ENCODE data around the gene PHC3. TPM values are rescaled to one million over a fixed set of nuclear protein-coding genes. Genes with fewer than 3 reads are reported as not detected.
A peak's percentile ranks its signal among the peaks of the same experiment; 100 is the strongest.
"Not testable (repeated sequence)": the region's sequence is repeated elsewhere in the genome, so short reads cannot be mapped to it uniquely, and the experiment has no call there.

Gene PHC3
- total RNA-seq, 2 donors from 2014 or later: 53.2 to 77.6 TPM

DNA sequence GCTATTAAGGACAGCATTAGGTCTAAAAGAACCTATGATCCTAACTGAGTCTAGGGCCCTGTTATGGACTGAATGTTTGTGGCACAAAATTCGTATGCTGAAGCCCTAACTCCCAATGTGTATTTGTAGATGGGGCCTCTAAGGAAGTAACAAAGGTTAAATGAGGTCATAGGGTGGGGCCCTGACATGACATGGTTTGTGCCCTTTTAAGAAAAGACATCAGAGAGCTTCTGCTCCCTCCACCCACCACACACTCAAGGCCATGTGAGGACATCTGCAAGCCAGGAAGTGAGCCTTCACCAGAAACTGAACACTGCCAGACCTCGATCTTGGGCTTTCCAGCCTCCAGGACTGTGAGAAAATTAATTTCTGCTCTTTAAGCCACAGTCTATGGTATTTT, 49.2 kb downstream of the PHC3 start:
- peaks cover 22 to 26% of the 10 kb centered on the region in 2 donors for H3K4me1 Mint-ChIP-seq (ENCODE audit: low read depth in 2 of 2)
- no peaks in the 10 kb centered on the region for H3K27me3 Mint-ChIP-seq
- no peak overlapping the region for H3K27ac Mint-ChIP-seq
- H3K9me3 Mint-ChIP-seq: no peaks in the 10 kb centered on the region
- H3K36me3 Mint-ChIP-seq: peaks cover 35% of the 10 kb centered on the region
- no peak overlapping the region for H3K4me3 Mint-ChIP-seq
- DNase-seq (ENCODE audit: low spot score): no peak
- ATAC-seq: peak in 1 of 2 donors; percentile 48

DNA sequence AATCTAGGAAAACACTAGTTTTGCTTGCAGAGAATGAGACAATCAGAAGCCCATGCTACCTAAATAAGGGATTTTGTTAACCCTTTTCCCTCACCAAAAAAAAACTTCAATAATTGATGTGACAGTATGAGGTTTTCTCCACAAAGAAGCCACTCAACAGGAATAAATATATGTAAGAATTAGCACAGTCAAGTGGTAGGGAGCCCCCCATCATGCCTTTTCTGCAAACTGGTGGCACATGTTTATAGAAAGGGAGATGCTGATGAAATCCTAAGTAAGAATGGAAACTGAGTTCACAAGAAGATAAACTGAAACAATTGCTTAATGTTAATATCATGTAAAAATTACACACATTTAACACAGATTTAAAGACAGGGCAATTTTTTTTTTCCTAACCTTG, 51.0 kb downstream of the PHC3 start:
- H3K4me3 Mint-ChIP-seq: no peak overlapping the region
- no peaks in the 10 kb centered on the region for H3K9me3 Mint-ChIP-seq
- H3K27me3 Mint-ChIP-seq: no peaks in the 10 kb centered on the region
- H3K4me1 Mint-ChIP-seq (ENCODE audit: low read depth in 2 of 2): peaks cover 17 to 18% of the 10 kb centered on the region in 2 donors
- no peak for ATAC-seq
- H3K27ac Mint-ChIP-seq: no peak overlapping the region
- peaks cover 28% of the 10 kb centered on the region for H3K36me3 Mint-ChIP-seq
- no peak for DNase-seq (ENCODE audit: low spot score)

DNA sequence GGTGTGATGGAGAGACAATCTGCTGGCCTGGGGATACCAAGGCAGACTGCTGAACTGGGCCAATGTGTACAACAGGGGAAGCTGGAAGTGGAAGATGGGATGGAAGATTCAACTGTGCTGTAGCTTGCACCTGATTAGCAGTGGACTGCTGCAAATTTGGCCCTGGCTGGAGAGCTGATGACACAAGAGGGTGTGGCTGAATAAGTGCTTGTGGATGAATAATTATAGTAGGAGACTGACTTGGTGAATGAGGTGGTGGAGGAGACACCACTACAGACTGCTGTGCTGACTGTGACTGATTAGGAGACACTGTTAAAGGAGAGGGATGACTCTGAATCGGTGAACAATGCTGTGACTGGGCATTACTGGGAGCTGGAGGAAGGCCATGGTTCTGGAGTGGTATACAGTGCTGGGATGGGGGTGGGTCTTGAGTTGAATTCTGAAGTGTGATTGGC, 52.5 kb downstream of the PHC3 start:
- Mint-ChIP-seq H3K27me3 (no peaks in the 10 kb centered on the region), H3K27ac (peak overlapping the region; percentile 13 to 38), H3K9me3 (no peaks in the 10 kb centered on the region), H3K4me3 (peak overlapping the region; percentile 29), H3K36me3 (peaks cover 19% of the 10 kb centered on the region), H3K4me1 (ENCODE audit: low read depth in 2 of 2) (peaks cover 16 to 17% of the 10 kb centered on the region in 2 donors)
- no peak for DNase-seq (ENCODE audit: low spot score)
- ATAC-seq: peak; percentile 59 to 85

DNA sequence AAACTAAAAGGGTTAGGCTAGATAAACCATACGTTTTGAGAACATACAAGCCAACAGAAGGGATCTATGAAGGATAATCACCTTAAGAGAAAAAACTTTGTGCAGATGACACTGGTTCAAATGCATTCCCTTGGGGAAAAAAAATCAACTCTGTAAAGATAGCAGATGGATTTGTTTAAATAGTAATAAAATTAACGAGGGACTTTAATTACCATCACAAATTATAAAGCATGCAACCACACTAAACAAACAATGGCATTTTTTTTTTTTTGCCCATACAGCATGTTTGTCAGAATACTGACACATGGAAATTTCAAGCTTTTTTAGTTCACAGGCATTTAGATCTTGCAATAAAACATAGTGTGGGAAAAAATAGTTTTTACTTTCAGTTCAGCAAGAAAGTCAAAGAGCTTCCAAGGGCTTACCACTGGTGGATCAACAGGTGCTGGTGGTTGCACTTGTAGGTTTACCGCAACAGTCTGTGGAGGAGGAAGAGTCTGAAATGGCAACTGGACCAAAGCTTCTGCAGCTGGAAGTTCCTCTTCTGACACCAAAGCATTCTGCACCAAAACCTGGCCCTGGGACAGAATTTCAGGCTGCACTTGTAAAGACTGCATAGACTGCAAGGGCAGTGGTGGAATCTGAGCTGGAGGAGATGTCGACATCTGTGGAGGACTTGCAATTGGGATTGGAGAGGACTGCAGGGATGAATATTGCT, 53.1 kb downstream of the PHC3 start:
- Mint-ChIP-seq H3K27ac (peak overlapping the region in 1 of 2 donors; percentile 38), H3K27me3 (no peaks in the 10 kb centered on the region), H3K4me1 (ENCODE audit: low read depth in 2 of 2) (peaks cover 14 to 16% of the 10 kb centered on the region in 2 donors), H3K9me3 (no peaks in the 10 kb centered on the region), H3K36me3 (peaks cover 15% of the 10 kb centered on the region), H3K4me3 (peak overlapping the region; percentile 29)
- peak; percentile 58 to 67 for ATAC-seq
- no peak for DNase-seq (ENCODE audit: low spot score)

DNA sequence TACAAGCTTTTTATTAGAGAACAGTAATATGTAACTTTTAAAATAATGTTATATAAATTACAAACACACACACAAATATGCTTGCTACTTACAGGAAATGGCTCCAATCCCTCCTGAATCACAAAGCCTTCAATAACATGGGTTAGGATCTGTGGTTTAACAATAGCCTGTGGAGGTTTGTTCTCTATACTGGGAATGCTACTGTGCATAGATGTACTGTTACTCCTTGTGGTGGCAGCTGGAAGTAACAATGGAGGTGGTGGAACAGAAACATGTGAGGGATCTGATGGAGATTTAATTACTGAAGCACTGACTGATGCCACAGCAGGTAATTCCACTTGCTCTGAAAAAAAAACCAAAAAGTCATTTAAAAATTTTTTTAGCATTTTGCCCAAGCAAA, 64.4 kb downstream of the PHC3 start:
- no peaks in the 10 kb centered on the region for H3K27me3 Mint-ChIP-seq
- H3K9me3 Mint-ChIP-seq: no peaks in the 10 kb centered on the region
- no peak overlapping the region for H3K4me3 Mint-ChIP-seq
- no peak overlapping the region for H3K27ac Mint-ChIP-seq
- DNase-seq (ENCODE audit: low spot score) (no peak), ATAC-seq (no peak)
- peaks cover 6% of the 10 kb centered on the region for H3K36me3 Mint-ChIP-seq
- no peaks in the 10 kb centered on the region for H3K4me1 Mint-ChIP-seq (ENCODE audit: low read depth in 2 of 2)

DNA sequence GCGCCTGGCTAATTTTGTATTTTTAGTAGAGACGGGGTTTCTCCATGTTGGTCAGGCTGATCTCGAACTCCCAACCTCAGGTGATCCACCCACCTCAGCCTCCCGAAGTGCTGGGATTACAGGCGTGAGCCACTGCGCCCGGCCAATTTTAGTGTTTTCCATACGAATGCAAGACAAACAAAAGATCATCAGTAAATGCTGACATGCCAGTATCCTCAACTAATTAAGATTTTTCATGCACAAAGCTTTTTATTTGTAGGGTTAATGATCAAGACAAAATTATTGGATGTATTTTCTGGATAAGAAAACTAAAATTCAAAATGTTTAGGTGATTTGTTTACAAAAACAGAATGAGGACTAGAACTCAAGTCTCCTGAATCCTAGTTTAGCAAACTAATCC, 67.4 kb downstream of the PHC3 start:
- not testable (repeated sequence) for H3K9me3 Mint-ChIP-seq; H3K27me3 Mint-ChIP-seq; ATAC-seq; H3K27ac Mint-ChIP-seq; H3K4me3 Mint-ChIP-seq; DNase-seq (ENCODE audit: low spot score)
- H3K4me1 Mint-ChIP-seq (ENCODE audit: low read depth in 2 of 2): peaks cover 14 to 17% of the 10 kb centered on the region in 2 donors
- peaks cover 20% of the 10 kb centered on the region for H3K36me3 Mint-ChIP-seq

DNA sequence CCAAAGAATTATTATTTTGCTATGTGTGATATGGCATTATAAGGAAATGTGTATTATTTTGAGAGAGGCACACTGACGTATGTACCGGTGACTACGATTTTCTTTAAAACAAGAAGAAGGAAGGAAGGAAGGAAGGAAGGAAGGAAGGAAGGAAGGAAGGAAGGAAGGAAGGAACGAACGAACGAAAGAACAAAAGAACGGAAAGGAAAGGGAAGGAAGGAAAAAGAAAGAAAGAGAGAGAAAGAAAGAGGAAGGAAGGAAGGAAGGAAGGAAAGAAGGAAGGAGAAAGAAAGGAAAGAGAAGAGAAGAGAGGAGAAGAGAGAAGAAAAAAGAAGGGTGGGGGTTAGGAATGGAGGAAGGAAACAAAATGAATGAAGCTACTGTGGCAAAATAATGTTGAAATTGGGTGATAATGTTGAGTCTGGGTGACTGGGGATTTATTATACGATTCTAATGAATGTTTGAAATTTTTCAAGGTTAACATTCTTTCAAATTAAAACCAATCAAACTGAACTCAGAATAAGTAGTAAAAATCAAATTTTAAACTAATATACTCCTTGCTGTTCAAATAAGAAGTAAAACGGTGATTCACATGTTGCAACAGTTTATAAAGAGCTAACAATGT, 70.3 kb downstream of the PHC3 start:
- ATAC-seq (no peak), DNase-seq (ENCODE audit: low spot score) (no peak)
- Mint-ChIP-seq H3K27me3 (no peaks in the 10 kb centered on the region), H3K9me3 (no peaks in the 10 kb centered on the region), H3K4me3 (no peak overlapping the region), H3K36me3 (peaks cover 20% of the 10 kb centered on the region), H3K4me1 (ENCODE audit: low read depth in 2 of 2) (peaks cover 17 to 20% of the 10 kb centered on the region in 2 donors), H3K27ac (peak overlapping the region; percentile 21 to 34)

DNA sequence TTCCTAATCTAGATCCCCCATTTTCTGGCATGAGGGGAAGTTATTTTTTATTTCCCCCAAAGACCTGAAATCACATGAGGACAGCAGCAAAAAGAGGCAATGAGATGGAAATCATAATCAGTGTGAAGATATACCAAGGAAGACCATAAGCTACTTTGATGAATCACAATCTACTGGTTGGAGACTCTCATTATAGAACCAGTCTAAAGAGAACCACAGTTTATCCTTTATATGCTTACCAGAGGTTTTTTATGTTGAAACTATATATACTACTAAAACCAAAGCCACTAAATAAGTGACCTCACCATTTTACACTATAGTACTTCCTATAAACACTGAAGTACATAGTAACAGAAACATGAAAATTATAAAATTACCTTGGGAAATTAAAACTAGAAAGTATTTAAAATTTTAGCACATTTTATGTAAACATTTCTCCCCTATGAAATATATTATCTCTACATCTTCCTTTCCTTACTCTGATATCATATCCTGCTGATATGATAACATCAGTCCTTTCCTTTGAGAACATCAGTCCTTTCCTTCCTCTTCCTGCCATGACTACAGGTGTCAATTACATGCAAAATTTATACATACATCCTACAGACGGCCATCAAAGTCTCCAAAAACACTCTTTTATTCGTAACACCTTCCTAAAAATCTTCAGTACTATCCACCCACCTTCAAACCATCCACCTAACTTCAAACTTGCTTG, 71.8 kb downstream of the PHC3 start:
- peak overlapping the region; percentile 6 to 31 for H3K27ac Mint-ChIP-seq
- no peak overlapping the region for H3K4me3 Mint-ChIP-seq
- ATAC-seq (no peak), DNase-seq (ENCODE audit: low spot score) (no peak)
- H3K4me1 Mint-ChIP-seq (ENCODE audit: low read depth in 2 of 2): peaks cover 17 to 20% of the 10 kb centered on the region in 2 donors
- peaks cover 15% of the 10 kb centered on the region for H3K36me3 Mint-ChIP-seq
- H3K9me3 Mint-ChIP-seq: no peaks in the 10 kb centered on the region
- no peaks in the 10 kb centered on the region for H3K27me3 Mint-ChIP-seq

DNA sequence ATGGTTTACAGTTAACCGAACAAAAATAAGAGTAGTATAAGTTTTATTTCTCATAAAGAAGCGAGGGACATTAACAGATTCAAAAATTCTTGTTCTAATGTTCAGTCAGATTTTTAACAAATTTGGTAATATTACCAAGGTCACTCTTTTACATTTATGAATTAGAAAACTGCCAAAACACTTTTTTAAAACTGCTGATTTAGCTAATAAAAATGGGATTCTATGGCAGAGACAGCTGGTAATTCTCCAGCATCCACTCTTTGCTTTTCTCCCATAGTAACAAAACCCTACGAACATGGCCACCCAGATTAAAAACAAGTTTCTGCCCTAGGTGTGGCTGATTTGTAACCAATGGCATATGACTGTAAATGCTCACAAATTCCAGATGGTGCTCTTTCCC, 72.6 kb downstream of the PHC3 start:
- Mint-ChIP-seq H3K4me3 (no peak overlapping the region), H3K36me3 (peaks cover 15% of the 10 kb centered on the region), H3K27ac (peak overlapping the region in 1 of 2 donors; percentile 31), H3K4me1 (ENCODE audit: low read depth in 2 of 2) (peaks cover 17 to 20% of the 10 kb centered on the region in 2 donors), H3K9me3 (no peaks in the 10 kb centered on the region), H3K27me3 (no peaks in the 10 kb centered on the region)
- ATAC-seq (no peak), DNase-seq (ENCODE audit: low spot score) (no peak)

DNA sequence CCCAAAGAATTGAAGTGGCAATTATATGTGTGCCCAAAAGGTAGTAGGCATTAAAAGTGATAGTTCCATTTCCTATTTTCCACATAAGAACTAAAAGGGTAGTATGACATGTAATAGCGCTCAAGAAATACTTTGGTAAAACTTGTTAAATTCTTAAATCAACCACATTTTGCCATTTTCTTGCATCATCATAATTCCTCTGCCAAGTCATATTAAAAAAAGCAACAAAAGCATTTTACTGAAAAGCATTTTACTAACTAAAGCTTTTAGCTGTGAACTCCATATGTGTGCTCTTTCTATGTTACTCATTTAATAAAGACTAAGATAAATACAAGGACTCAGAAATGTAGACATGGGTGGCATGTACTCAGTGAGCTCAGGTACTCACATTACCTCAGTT, 73.6 kb downstream of the PHC3 start:
- H3K4me3 Mint-ChIP-seq: no peak overlapping the region
- DNase-seq (ENCODE audit: low spot score) (no peak), ATAC-seq (no peak)
- H3K36me3 Mint-ChIP-seq: peaks cover 15% of the 10 kb centered on the region
- H3K4me1 Mint-ChIP-seq (ENCODE audit: low read depth in 2 of 2): peaks cover 17 to 20% of the 10 kb centered on the region in 2 donors
- no peaks in the 10 kb centered on the region for H3K9me3 Mint-ChIP-seq
- H3K27me3 Mint-ChIP-seq: no peaks in the 10 kb centered on the region
- no peak overlapping the region for H3K27ac Mint-ChIP-seq

DNA sequence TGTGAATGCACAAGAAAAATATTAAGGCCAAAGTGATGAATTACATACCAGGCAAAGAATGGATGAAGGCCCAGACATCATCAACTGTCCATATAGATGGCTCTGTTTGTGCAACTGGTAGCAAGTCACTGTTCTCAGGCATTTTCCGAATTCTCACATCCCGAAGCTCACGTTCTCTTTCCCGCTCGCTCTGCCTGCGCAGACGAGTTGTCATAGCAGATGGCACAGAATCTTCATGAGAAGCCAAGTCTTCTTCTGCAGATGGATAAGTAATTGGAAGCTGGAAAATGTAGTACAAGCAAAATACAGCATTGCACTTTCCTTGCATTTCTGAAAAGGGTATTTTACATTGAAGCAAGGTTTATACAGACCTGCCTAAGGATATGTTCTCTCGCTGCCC, 79.1 kb downstream of the PHC3 start:
- no peak for ATAC-seq
- H3K36me3 Mint-ChIP-seq: peaks cover 26% of the 10 kb centered on the region
- no peak for DNase-seq (ENCODE audit: low spot score)
- no peak overlapping the region for H3K4me3 Mint-ChIP-seq
- H3K9me3 Mint-ChIP-seq: no peaks in the 10 kb centered on the region
- H3K27ac Mint-ChIP-seq: no peak overlapping the region
- no peaks in the 10 kb centered on the region for H3K27me3 Mint-ChIP-seq
- H3K4me1 Mint-ChIP-seq (ENCODE audit: low read depth in 2 of 2): peaks cover 10 to 22% of the 10 kb centered on the region in 2 donors

DNA sequence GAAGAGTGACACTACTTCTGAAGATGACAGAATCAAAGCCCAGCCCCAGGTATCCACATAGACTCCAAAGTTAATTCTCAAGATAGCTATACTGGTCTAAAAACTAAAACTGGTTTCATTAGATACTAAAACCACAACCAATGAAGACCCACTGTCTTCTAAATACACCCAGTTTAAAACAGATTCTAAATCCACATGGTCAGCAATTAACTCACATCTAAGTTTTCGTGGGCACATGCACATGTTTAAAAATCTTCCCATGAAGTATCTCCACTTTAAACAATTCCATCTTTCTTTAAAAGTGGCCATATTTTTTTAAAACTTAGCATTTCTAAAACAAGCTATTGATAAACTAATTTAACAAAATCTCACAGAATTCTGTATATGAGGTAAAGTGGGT, 80.6 kb downstream of the PHC3 start:
- no peaks in the 10 kb centered on the region for H3K27me3 Mint-ChIP-seq
- ATAC-seq (no peak), DNase-seq (ENCODE audit: low spot score) (no peak)
- H3K4me1 Mint-ChIP-seq (ENCODE audit: low read depth in 2 of 2): peaks cover 10 to 22% of the 10 kb centered on the region in 2 donors
- H3K27ac Mint-ChIP-seq: peak overlapping the region; percentile 79 to 96
- H3K36me3 Mint-ChIP-seq: peaks cover 26% of the 10 kb centered on the region
- no peaks in the 10 kb centered on the region for H3K9me3 Mint-ChIP-seq
- H3K4me3 Mint-ChIP-seq: no peak overlapping the region

DNA sequence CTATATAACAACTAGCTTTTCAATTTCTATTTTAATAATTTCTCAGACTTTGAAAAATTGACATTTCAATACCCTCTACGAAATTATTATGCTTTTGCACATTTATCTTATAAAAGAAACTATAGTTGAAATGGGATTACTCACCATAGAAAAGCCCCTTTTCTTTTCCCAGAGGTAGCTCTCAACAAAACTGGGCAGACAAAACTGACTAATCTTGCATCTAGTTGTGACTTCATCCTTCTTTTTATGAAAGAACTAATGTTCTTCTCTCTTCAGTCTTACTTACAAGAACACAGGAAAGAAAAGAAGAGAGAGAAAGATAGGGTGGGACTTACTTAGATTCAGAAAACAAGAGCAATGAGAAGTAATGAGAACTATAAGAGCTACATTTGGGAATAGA, 82.8 kb downstream of the PHC3 start:
- Mint-ChIP-seq H3K9me3 (no peaks in the 10 kb centered on the region), H3K4me3 (peak overlapping the region; percentile 32), H3K27ac (peak overlapping the region; percentile 79 to 96), H3K27me3 (no peaks in the 10 kb centered on the region), H3K36me3 (peaks cover 42% of the 10 kb centered on the region), H3K4me1 (ENCODE audit: low read depth in 2 of 2) (peaks cover 13 to 27% of the 10 kb centered on the region in 2 donors)
- DNase-seq (ENCODE audit: low spot score) (no peak), ATAC-seq (peak in 1 of 2 donors; percentile 62)

DNA sequence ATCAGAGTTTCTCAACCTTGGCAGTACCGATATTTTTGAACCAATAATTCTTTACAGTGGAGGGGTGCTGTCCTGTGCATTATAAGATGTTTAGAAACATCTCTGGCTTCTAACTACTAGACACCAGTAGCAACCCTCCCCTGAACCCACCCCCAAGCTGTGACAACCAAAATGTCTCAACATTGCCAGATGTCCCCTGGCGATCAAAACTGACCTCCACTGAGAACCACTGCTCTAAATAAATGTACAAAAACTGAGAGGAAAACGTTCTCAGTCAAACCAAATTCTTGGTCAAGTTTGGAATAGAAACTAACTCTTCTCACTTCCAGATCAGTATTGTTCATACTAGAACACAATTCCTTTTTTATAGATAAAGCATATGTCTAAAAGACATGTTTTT, 85.2 kb downstream of the PHC3 start:
- peaks cover 34% of the 10 kb centered on the region for H3K36me3 Mint-ChIP-seq
- H3K27ac Mint-ChIP-seq: no peak overlapping the region
- no peak overlapping the region for H3K4me3 Mint-ChIP-seq
- no peaks in the 10 kb centered on the region for H3K27me3 Mint-ChIP-seq
- no peaks in the 10 kb centered on the region for H3K9me3 Mint-ChIP-seq
- ATAC-seq: no peak
- no peak for DNase-seq (ENCODE audit: low spot score)
- peaks cover 13 to 28% of the 10 kb centered on the region in 2 donors for H3K4me1 Mint-ChIP-seq (ENCODE audit: low read depth in 2 of 2)

Measured in natural killer cell treated with Interleukin-12 subunit alpha and Interleukin-12 subunit beta and Interleukin-15 and Interleukin-18, amount 100 ng/mL, for 72 hours (primary cell).